ENCODE measurements around the gene TDRD12.
A peak's percentile ranks its signal among the peaks of the same experiment; 100 is the strongest.

Gene TDRD12

DNA sequence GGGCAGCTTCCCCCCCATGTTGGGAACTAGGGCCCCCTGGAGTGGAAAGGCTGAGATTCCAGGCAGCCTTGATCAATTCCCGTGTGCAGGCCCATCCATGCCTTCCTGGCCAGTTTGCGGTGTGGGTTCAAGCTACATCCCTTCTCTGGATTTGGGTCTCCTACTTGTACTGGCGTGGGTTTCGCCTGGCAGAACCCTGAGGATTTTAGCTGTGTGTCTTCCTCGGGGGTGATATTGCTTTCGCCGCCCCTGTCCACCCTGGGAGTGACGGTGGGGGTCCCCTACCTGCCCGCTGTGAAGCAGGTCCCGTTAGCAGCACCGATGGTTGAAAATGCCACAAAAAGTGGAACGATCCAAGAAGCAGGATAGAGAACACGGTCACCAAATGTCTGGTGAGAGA is 138.6 kb downstream of the TDRD12 start:
- no peaks in the 10 kb centered on the region for H3K4me1 ChIP-seq (ENCODE audit: control insufficient read depth, insufficient read depth, low read length)
- H3K27ac ChIP-seq (ENCODE audit: extremely low read depth, low read depth, low read length): no peak overlapping the region
- POLR2A ChIA-PET: no interaction called here
- CTCF ChIA-PET: interaction anchor here (0.6 kb wide), 2 partner anchors 173 to 304 kb away, joined by 3 read pairs; no protein-coding TSS in a partner anchor
- no peak overlapping the region for H3K4me3 ChIP-seq (ENCODE audit: low read depth, low read length)
- H3K36me3 ChIP-seq (ENCODE audit: control insufficient read depth in 2 of 2, insufficient read depth in 1 of 2, low read length in 2 of 2): no peaks in the 10 kb centered on the region; a peak in 1 of 3 replicates
- H3K9me3 ChIP-seq (ENCODE audit: control insufficient read depth, insufficient read depth, low read depth, low read length): no peaks in the 10 kb centered on the region
- no peak for TF ChIP-seq ZNF660 (tag by site-specific recombination; IDR thresholded peaks at IDR 0.05)
- TF ChIP-seq, protein P1, sequence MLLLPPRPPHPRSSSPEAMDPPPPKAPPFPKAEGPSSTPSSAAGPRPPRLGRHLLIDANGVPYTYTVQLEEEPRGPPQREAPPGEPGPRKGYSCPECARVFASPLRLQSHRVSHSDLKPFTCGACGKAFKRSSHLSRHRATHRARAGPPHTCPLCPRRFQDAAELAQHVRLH (tag by site-specific recombination; IDR thresholded peaks at IDR 0.05): no peak
- TF ChIP-seq PRDM4 (tag by site-specific recombination; IDR thresholded peaks at IDR 0.05): no peak
- TF ChIP-seq SCRT1 (tag by site-specific recombination; IDR thresholded peaks at IDR 0.05; ENCODE audit: borderline replicate concordance): no peak
- TF ChIP-seq EGR2 (tag by site-specific recombination; IDR thresholded peaks at IDR 0.05; ENCODE audit: low read depth): no peak
- 0 out of 2 replicates have a peak, but pooled peaks have one; percentile 14 for TF ChIP-seq GLIS2 (tag by site-specific recombination; IDR thresholded peaks at IDR 0.05)
- TF ChIP-seq ZIC2 (tag by site-specific recombination; IDR thresholded peaks at IDR 0.05): peak; percentile 10; the same call in 1 of the 2 replicates
- TF ChIP-seq KLF8 (tag by site-specific recombination; IDR thresholded peaks at IDR 0.05): no peak
- no peak for TF ChIP-seq ZNF473 (tag by site-specific recombination; IDR thresholded peaks at IDR 0.05)

DNA sequence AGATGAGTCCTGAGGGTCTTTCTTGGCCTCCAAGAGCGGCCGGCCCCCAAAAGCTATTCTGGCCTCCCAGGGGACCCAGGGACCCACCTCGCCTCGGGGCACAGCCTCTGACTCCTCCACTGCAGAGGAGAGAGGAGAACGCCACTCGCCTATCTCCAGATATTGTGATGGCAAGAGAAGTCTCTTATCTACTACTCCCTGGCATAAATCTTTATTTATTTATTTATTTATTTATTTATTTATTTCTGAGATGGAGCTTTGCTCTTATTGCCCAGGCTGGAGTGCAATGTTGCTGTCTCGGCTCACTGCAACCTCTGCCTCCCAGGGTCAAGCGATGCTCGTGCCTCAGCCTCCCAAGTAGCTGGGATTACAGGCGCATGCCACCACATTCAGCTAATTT is 139.0 kb downstream of the TDRD12 start:
- no peaks in the 10 kb centered on the region for H3K9me3 ChIP-seq (ENCODE audit: control insufficient read depth, insufficient read depth, low read depth, low read length)
- H3K4me1 ChIP-seq (ENCODE audit: control insufficient read depth, insufficient read depth, low read length): no peaks in the 10 kb centered on the region
- H3K4me3 ChIP-seq (ENCODE audit: low read depth, low read length): no peak overlapping the region
- no peaks in the 10 kb centered on the region; a peak in 1 of 3 replicates for H3K36me3 ChIP-seq (ENCODE audit: control insufficient read depth in 2 of 2, insufficient read depth in 1 of 2, low read length in 2 of 2)
- ChIA-PET CTCF (interaction anchor here (0.6 to 0.7 kb wide), 2 partner anchors 174 to 1899 kb away, joined by 3 read pairs; no protein-coding TSS in a partner anchor), POLR2A (no interaction called here)
- no peak overlapping the region for H3K27ac ChIP-seq (ENCODE audit: extremely low read depth, low read depth, low read length)
- TF ChIP-seq ZFHX2 (tag by site-specific recombination; conservative IDR thresholded peaks at IDR 0.05) (no peak), SETDB1 (IDR thresholded peaks at IDR 0.05; ENCODE audit: insufficient read length, low read length) (no peak), ZNF664 (tag by site-specific recombination; IDR thresholded peaks at IDR 0.05) (0 out of 2 replicates have a peak, but pooled peaks have one; percentile 10), ZFP3 (tag by site-specific recombination; IDR thresholded peaks at IDR 0.05; ENCODE audit: low read depth) (no peak), ZNF266 (tag by site-specific recombination; IDR thresholded peaks at IDR 0.05; ENCODE audit: low read depth) (no peak), KLF1 (tag by site-specific recombination; IDR thresholded peaks at IDR 0.05) (no peak), ZNF518A (tag by site-specific recombination; conservative IDR thresholded peaks at IDR 0.05; ENCODE audit: low read depth) (peak; percentile 60; the same call in 1 of the 2 replicates), KLF16 (tag by site-specific recombination; IDR thresholded peaks at IDR 0.05) (no peak), YY1 (tag by site-specific recombination; IDR thresholded peaks at IDR 0.05) (no peak), ZNF23 (tag by site-specific recombination; IDR thresholded peaks at IDR 0.05; ENCODE audit: borderline replicate concordance) (no peak), ZNF211 (tag by site-specific recombination; IDR thresholded peaks at IDR 0.05; ENCODE audit: low read depth) (no peak), ZBTB11 (tag by site-specific recombination; conservative IDR thresholded peaks at IDR 0.05; ENCODE audit: low read depth) (peak; percentile 37; the same call in 1 of the 2 replicates), ZNF596 (tag by site-specific recombination; IDR thresholded peaks at IDR 0.05) (no peak)
- TF ChIP-seq, protein P2, sequence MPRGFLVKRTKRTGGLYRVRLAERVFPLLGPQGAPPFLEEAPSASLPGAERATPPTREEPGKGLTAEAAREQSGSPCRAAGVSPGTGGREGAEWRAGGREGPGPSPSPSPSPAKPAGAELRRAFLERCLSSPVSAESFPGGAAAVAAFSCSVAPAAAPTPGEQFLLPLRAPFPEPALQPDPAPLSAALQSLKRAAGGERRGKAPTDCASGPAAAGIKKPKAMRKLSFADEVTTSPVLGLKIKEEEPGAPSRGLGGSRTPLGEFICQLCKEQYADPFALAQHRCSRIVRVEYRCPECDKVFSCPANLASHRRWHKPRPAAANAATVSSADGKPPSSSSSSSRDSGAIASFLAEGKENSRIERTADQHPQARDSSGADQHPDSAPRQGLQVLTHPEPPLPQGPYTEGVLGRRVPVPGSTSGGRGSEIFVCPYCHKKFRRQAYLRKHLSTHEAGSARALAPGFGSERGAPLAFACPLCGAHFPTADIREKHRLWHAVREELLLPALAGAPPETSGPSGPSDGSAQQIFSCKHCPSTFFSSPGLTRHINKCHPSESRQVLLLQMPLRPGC (tag by site-specific recombination; IDR thresholded peaks at IDR 0.05): no peak
